IPS-15b (cell line): ENCODE results near the gene MAPKAP1.

Source experiments
- H3K27me3 ChIP-seq: one replicate; pipeline ENCODE4 v1.6.1; 2013; ENCODE audit warnings: low read length; ENCODE audit not compliant: control insufficient read depth, insufficient read depth
- H3K36me3 ChIP-seq: one replicate; pipeline ENCODE4 v1.6.1; 2013; ENCODE audit warnings: low read length; ENCODE audit not compliant: control insufficient read depth, insufficient read depth
- H3K4me1 ChIP-seq: one replicate; pipeline ENCODE4 v1.6.1; 2013; ENCODE audit warnings: mild to moderate bottlenecking, low read length; ENCODE audit not compliant: control insufficient read depth, insufficient read depth
- H3K4me3 ChIP-seq: one replicate; pipeline ENCODE4 v1.5.1; 2013; ENCODE audit warnings: low read depth, low read length
- H3K9ac ChIP-seq: one replicate; pipeline ENCODE4 v1.6.1; 2013; ENCODE audit warnings: low read depth, mild to moderate bottlenecking, low read length
- H3K9me3 ChIP-seq: one replicate; pipeline ENCODE4 v1.6.1; 2013; ENCODE audit warnings: mild to moderate bottlenecking, low read length; ENCODE audit not compliant: control insufficient read depth, insufficient read depth

The MAPKAP1 gene

GRCh38 chr9:125425901-125426515, 281.0 kb downstream of the MAPKAP1 start:
- H3K27me3 ChIP-seq: no peaks in the 10 kb centered on the region
- no peaks in the 10 kb centered on the region for H3K9me3 ChIP-seq
- H3K4me3 ChIP-seq: no peak overlapping the region
- no peaks in the 10 kb centered on the region for H3K36me3 ChIP-seq
- no peaks in the 10 kb centered on the region for H3K4me1 ChIP-seq
- H3K9ac ChIP-seq: no peak overlapping the region

- H3K4me3 ChIP-seq: no peak overlapping the region
- no peaks in the 10 kb centered on the region for H3K27me3 ChIP-seq
- no peaks in the 10 kb centered on the region for H3K36me3 ChIP-seq
- no peaks in the 10 kb centered on the region for H3K4me1 ChIP-seq
- H3K9me3 ChIP-seq: no peaks in the 10 kb centered on the region
- H3K9ac ChIP-seq: no peak overlapping the region
These were observed 281.7 kb downstream of the MAPKAP1 start for GRCh38 chr9:125425170-125425897.

GRCh38 chr9:125423964-125424363, 283.0 kb downstream of the MAPKAP1 start:
- Histone ChIP-seq H3K27me3 (no peaks in the 10 kb centered on the region), H3K4me1 (no peaks in the 10 kb centered on the region), H3K9ac (no peak overlapping the region), H3K4me3 (no peak overlapping the region), H3K36me3 (no peaks in the 10 kb centered on the region), H3K9me3 (no peaks in the 10 kb centered on the region)

GRCh38 chr9:125422853-125423252, 284.2 kb downstream of the MAPKAP1 start:
- Histone ChIP-seq H3K4me3 (no peak overlapping the region), H3K36me3 (no peaks in the 10 kb centered on the region), H3K4me1 (no peaks in the 10 kb centered on the region), H3K27me3 (no peaks in the 10 kb centered on the region), H3K9me3 (no peaks in the 10 kb centered on the region), H3K9ac (no peak overlapping the region)

- H3K4me3 ChIP-seq: no peak overlapping the region
- no peaks in the 10 kb centered on the region for H3K27me3 ChIP-seq
- H3K9ac ChIP-seq: no peak overlapping the region
- no peaks in the 10 kb centered on the region for H3K4me1 ChIP-seq
- no peaks in the 10 kb centered on the region for H3K36me3 ChIP-seq
- no peaks in the 10 kb centered on the region for H3K9me3 ChIP-seq
These were observed 285.3 kb downstream of the MAPKAP1 start for GRCh38 chr9:125421591-125422181.

- Histone ChIP-seq H3K36me3 (no peaks in the 10 kb centered on the region), H3K4me3 (no peak overlapping the region), H3K27me3 (no peaks in the 10 kb centered on the region)
These were observed 285.8 kb downstream of the MAPKAP1 start for GRCh38 chr9:125421166-125421565.

GRCh38 chr9:125418404-125418803, 288.6 kb downstream of the MAPKAP1 start:
- Histone ChIP-seq H3K36me3 (no peaks in the 10 kb centered on the region), H3K4me1 (no peaks in the 10 kb centered on the region), H3K9me3 (no peaks in the 10 kb centered on the region), H3K4me3 (no peak overlapping the region), H3K27me3 (no peaks in the 10 kb centered on the region), H3K9ac (no peak overlapping the region)

More at GRCh38 chr9:125421166-125421565, 285.8 kb downstream of the MAPKAP1 start:
- H3K9me3 ChIP-seq: no peaks in the 10 kb centered on the region
- H3K4me1 ChIP-seq: no peaks in the 10 kb centered on the region
- H3K9ac ChIP-seq: no peak overlapping the region

- Histone ChIP-seq H3K36me3 (no peaks in the 10 kb centered on the region), H3K9me3 (no peaks in the 10 kb centered on the region), H3K4me3 (no peak overlapping the region), H3K27me3 (no peaks in the 10 kb centered on the region), H3K4me1 (no peaks in the 10 kb centered on the region), H3K9ac (no peak overlapping the region)
These were observed 290.5 kb downstream of the MAPKAP1 start for GRCh38 chr9:125416517-125416916.

- Histone ChIP-seq H3K27me3 (no peaks in the 10 kb centered on the region), H3K4me1 (no peaks in the 10 kb centered on the region), H3K36me3 (no peaks in the 10 kb centered on the region), H3K9me3 (no peaks in the 10 kb centered on the region), H3K9ac (no peak overlapping the region), H3K4me3 (no peak overlapping the region)
These were observed 291.2 kb downstream of the MAPKAP1 start for GRCh38 chr9:125415583-125416460.

- Histone ChIP-seq H3K4me1 (no peaks in the 10 kb centered on the region), H3K9me3 (no peaks in the 10 kb centered on the region), H3K27me3 (no peaks in the 10 kb centered on the region), H3K9ac (no peak overlapping the region), H3K4me3 (no peak overlapping the region), H3K36me3 (no peaks in the 10 kb centered on the region)
These were observed 293.4 kb downstream of the MAPKAP1 start for GRCh38 chr9:125413579-125413978.

GRCh38 chr9:125412166-125412565, 294.8 kb downstream of the MAPKAP1 start:
- H3K4me1 ChIP-seq: no peaks in the 10 kb centered on the region
- no peak overlapping the region for H3K9ac ChIP-seq
- H3K36me3 ChIP-seq: no peaks in the 10 kb centered on the region
- no peaks in the 10 kb centered on the region for H3K9me3 ChIP-seq
- no peak overlapping the region for H3K4me3 ChIP-seq
- H3K27me3 ChIP-seq: peaks cover 6% of the 10 kb centered on the region
